ENCODE data around the gene SLC10A6. TPM values are rescaled to one million over a fixed set of nuclear protein-coding genes. Genes with fewer than 3 reads are reported as not detected.

Gene SLC10A6
- total RNA-seq, 1 experiment from 2014 or later = not detected

- no TSS peak for BruUV-seq (replicated peaks)
- H3K4me1 ChIP-seq (ENCODE audit: control insufficient read depth, insufficient read depth, low read length) = 0 out of 2 replicates have a peak, but pooled peaks cover 2% of the 10 kb centered on the region
- POLR2A ChIA-PET = no interaction called here
- H3K27ac ChIP-seq (ENCODE audit: low read length) = no peak overlapping the region
- H3K9me3 ChIP-seq (ENCODE audit: control insufficient read depth, insufficient read depth, low read depth, low read length) = no peaks in the 10 kb centered on the region
- in situ Hi-C loops (cut with HindIII; ENCODE audit: low pct_unique_long_range_greater_than_20kb, low sequenced_read_pairs) (no loop called here), intact Hi-C loops (cut with micrococcal nuclease; ENCODE audit: unreplicated experiment) (no loop called here)
- no peaks in the 10 kb centered on the region for H3K27me3 ChIP-seq (ENCODE audit: control insufficient read depth, insufficient read depth, low read length)
- ATAC-seq (no peak), DNase-seq (ENCODE audit: low read depth, low spot score) (no peak)
- CTCF ChIA-PET = no interaction called here
- TF ChIP-seq TCF7L2 (IDR thresholded peaks at IDR 0.05; ENCODE audit: low read depth, low read length) = no peak
- TF ChIP-seq SIN3A (IDR thresholded peaks at IDR 0.05; ENCODE audit: borderline replicate concordance, insufficient read depth, low read depth, low read length) = no peak
- TF ChIP-seq, protein P1, sequence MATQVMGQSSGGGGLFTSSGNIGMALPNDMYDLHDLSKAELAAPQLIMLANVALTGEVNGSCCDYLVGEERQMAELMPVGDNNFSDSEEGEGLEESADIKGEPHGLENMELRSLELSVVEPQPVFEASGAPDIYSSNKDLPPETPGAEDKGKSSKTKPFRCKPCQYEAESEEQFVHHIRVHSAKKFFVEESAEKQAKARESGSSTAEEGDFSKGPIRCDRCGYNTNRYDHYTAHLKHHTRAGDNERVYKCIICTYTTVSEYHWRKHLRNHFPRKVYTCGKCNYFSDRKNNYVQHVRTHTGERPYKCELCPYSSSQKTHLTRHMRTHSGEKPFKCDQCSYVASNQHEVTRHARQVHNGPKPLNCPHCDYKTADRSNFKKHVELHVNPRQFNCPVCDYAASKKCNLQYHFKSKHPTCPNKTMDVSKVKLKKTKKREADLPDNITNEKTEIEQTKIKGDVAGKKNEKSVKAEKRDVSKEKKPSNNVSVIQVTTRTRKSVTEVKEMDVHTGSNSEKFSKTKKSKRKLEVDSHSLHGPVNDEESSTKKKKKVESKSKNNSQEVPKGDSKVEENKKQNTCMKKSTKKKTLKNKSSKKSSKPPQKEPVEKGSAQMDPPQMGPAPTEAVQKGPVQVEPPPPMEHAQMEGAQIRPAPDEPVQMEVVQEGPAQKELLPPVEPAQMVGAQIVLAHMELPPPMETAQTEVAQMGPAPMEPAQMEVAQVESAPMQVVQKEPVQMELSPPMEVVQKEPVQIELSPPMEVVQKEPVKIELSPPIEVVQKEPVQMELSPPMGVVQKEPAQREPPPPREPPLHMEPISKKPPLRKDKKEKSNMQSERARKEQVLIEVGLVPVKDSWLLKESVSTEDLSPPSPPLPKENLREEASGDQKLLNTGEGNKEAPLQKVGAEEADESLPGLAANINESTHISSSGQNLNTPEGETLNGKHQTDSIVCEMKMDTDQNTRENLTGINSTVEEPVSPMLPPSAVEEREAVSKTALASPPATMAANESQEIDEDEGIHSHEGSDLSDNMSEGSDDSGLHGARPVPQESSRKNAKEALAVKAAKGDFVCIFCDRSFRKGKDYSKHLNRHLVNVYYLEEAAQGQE (IDR thresholded peaks at IDR 0.05; ENCODE audit: insufficient read depth in 1 of 2, low read depth in 2 of 2, low read length in 1 of 2) = no peak
- TF ChIP-seq, protein P2, sequence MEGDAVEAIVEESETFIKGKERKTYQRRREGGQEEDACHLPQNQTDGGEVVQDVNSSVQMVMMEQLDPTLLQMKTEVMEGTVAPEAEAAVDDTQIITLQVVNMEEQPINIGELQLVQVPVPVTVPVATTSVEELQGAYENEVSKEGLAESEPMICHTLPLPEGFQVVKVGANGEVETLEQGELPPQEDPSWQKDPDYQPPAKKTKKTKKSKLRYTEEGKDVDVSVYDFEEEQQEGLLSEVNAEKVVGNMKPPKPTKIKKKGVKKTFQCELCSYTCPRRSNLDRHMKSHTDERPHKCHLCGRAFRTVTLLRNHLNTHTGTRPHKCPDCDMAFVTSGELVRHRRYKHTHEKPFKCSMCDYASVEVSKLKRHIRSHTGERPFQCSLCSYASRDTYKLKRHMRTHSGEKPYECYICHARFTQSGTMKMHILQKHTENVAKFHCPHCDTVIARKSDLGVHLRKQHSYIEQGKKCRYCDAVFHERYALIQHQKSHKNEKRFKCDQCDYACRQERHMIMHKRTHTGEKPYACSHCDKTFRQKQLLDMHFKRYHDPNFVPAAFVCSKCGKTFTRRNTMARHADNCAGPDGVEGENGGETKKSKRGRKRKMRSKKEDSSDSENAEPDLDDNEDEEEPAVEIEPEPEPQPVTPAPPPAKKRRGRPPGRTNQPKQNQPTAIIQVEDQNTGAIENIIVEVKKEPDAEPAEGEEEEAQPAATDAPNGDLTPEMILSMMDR (IDR thresholded peaks at IDR 0.05) = no peak
- TF ChIP-seq POLR2AphosphoS5 (IDR thresholded peaks at IDR 0.05; ENCODE audit: low read depth, low read length) = no peak
- H3K4me3 ChIP-seq (ENCODE audit: low read depth in 2 of 2, low read length in 2 of 2) = no peak overlapping the region
- no peaks in the 10 kb centered on the region for H3K36me3 ChIP-seq (ENCODE audit: control insufficient read depth, insufficient read depth, low read length)
These were observed 47.4 kb upstream of the SLC10A6 start for GRCh38 chr4:86896596-86896995.

DNA sequence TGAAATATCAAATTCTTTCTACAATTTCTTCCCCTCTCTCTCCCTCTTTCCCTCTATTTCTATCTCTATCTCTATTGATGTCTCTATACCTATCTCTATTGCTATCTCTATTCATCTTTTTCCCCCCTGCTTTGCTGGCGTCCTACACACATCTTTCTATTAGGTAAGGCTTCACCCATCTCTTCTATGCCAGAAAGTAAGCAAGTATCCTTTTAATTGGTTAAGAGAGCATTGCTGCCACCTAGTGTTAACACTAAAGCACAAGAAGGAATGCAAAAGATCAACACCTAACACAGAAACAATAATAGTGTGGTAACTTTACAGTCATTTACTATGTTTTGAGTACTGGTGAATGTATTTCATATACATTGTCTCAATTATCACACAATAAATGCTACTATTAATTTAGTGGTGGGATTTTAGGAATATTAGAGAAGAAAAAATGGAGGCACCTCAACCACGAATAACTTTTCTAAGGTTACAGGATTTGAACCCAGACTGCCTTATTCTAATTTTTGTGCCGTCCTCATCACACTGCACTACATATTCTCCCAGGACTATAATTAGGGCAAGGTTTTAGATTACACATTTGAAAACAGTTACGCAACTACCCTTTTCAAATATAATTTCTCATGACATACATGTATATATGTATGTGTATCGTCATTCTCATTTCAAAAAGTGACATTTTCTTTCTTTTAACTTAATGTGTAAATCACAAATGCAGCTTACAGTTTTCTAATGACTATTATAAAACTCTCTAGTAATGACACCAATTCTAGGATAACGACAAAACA, 46.7 kb upstream of the SLC10A6 start:
- peak; percentile 38 for DNase-seq (ENCODE audit: low read depth, low spot score)
- no peak; the same call in 1 of the 2 replicates for ATAC-seq
- intact Hi-C loops (cut with micrococcal nuclease; ENCODE audit: unreplicated experiment) (loop anchor here (1.0 kb wide), 1 partner anchor 398 kb away; no protein-coding TSS in a partner anchor), in situ Hi-C loops (cut with HindIII; ENCODE audit: low pct_unique_long_range_greater_than_20kb, low sequenced_read_pairs) (no loop called here)
- no peak for TF ChIP-seq POLR2AphosphoS5 (IDR thresholded peaks at IDR 0.05; ENCODE audit: low read depth, low read length)
- TF ChIP-seq, protein P2 (IDR thresholded peaks at IDR 0.05) = peak; percentile 52; the same call in 1 of the 2 replicates
- ChIA-PET POLR2A (no interaction called here), CTCF (interaction anchor here (1.2 kb wide), 1 partner anchor 400 kb away, joined by 5 read pairs; no protein-coding TSS in a partner anchor)
- Histone ChIP-seq H3K36me3 (ENCODE audit: control insufficient read depth, insufficient read depth, low read length) (no peaks in the 10 kb centered on the region), H3K4me1 (ENCODE audit: control insufficient read depth, insufficient read depth, low read length) (peaks cover 2% of the 10 kb centered on the region; the same call in 1 of the 2 replicates), H3K27ac (ENCODE audit: low read length) (no peak overlapping the region), H3K27me3 (ENCODE audit: control insufficient read depth, insufficient read depth, low read length) (no peaks in the 10 kb centered on the region), H3K9me3 (ENCODE audit: control insufficient read depth, insufficient read depth, low read depth, low read length) (no peaks in the 10 kb centered on the region), H3K4me3 (ENCODE audit: low read depth in 2 of 2, low read length in 2 of 2) (no peak overlapping the region)
- BruUV-seq (replicated peaks) = no TSS peak
